ENCODE data around the gene UBE4A.

DNA sequence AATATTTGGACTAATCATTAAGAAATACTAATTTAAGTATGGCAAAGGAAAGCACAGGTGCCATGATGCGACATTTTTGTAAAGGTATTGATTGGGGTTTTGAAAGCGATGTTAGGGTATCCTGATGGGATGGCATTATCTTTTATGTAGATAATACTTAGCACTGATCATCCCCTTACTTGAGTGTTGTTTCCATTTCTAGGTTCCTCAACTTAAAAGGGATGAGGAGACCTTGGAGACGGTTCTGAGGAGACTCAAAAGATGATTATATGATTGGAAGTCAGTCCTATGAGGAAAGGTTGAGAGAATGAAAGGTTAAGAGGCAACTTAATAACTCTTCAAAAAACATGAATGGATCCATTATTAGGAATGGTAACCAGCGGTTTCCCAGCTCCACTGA, 88.0 kb downstream of the UBE4A start:
- TF ChIP-seq, protein P1, sequence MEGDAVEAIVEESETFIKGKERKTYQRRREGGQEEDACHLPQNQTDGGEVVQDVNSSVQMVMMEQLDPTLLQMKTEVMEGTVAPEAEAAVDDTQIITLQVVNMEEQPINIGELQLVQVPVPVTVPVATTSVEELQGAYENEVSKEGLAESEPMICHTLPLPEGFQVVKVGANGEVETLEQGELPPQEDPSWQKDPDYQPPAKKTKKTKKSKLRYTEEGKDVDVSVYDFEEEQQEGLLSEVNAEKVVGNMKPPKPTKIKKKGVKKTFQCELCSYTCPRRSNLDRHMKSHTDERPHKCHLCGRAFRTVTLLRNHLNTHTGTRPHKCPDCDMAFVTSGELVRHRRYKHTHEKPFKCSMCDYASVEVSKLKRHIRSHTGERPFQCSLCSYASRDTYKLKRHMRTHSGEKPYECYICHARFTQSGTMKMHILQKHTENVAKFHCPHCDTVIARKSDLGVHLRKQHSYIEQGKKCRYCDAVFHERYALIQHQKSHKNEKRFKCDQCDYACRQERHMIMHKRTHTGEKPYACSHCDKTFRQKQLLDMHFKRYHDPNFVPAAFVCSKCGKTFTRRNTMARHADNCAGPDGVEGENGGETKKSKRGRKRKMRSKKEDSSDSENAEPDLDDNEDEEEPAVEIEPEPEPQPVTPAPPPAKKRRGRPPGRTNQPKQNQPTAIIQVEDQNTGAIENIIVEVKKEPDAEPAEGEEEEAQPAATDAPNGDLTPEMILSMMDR (IDR thresholded peaks at IDR 0.05): no peak
- no peak for TF ChIP-seq POLR2A (IDR thresholded peaks at IDR 0.05)

All from lower leg skin (tissue), 3 donors.